NCI-H2081 treated with DMSO at 0.1 percent for 48 hours (cell line): ENCODE results near the gene SRP14.
"Not testable (repeated sequence)": the region's sequence is repeated elsewhere in the genome, so short reads cannot be mapped to it uniquely, and the experiment has no call there.

Experiments used
- DNase-seq: peaks from one replicate; lab custom pipeline; 2025; lab: John Stamatoyannopoulos, UW

Gene SRP14

DNA sequence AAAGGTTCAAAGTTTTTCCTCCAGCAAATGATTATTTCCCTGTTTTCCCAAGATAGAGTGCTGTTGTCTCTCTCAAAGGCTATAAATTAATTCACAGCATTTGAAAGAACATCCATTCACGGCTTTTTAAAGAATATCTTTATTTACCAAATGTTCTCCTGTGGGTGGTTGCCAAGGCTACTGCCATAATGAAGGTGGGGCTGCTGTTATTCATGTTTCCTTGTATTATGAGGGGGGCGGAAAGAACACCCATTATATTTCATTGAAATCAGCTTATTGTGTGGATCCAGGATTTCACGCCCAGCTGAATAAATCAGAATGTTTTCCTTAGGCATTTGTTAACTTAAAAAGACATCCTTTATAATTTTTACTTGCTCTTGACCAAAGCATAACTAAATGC, 10.1 kb downstream of the SRP14 start:
- no peak for DNase-seq

DNA sequence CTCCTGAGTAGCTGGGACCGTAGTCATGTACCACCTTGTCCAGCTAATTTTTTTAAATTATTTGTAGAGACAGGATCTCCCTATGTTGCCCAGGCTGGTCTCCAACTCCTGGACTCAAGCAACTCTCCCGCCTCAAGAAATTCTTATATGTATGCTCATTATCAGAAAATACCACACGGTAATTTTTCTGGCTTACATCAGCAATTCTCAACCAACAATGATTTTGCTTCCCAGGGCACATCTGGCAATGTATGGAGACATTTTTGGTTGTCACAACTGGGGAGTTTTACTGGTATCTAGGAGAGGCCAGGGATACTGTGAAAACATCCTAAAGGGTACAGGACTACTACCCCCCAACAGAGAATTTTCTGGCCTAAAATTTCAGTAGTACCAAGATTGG, 10.8 kb downstream of the SRP14 start:
- no peak for DNase-seq

DNA sequence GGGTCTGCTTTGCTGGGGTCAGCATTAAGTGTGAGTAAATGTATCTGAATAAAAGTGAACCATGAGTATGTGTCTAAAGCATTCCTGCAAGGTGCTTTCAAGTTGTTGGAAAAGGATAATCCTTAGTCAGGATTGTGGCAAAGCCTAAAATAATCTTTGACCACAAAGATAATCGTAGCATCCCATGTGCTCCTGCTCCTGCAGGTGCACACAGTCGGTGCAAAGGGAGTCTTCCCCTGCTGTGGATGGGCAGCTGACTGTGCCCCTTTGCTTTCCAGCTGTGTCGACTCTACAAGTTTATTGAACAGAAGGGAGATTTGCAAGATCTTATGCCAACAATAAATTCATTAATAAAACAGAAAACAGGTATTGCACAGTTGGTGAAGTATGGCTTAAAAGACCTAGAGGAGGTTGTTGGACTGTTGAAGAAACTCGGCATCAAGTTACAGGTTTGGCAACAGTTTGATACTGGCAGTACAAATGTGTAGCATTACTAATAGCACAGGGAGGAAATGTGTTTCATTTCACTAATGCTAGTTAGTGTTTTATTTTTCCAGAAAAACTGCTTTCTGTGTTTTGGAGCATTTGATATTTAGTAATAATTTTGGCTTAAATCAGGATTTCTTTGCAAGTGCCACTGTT, 22.6 kb downstream of the SRP14 start:
- DNase-seq = no peak

DNA sequence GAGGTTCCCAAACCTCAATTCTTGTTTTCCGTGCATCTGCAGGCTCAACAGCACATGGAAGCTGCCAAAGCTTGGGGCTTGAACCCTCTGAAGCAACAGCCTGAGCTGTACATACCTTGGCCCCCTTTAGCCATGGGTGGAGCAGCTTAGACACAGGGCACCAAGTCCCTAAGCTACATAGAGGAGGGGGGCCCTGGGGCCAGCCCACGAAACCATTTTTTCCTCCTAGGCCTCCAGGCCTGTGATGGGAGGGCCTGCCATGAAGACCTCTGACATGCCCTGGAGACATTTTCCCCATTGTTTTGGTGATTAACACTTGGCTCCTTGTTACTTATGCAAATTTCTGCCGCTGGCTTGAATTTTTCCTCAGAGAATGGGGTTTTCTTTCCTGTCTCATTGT, 24.6 kb downstream of the SRP14 start:
- DNase-seq = no peak

DNA sequence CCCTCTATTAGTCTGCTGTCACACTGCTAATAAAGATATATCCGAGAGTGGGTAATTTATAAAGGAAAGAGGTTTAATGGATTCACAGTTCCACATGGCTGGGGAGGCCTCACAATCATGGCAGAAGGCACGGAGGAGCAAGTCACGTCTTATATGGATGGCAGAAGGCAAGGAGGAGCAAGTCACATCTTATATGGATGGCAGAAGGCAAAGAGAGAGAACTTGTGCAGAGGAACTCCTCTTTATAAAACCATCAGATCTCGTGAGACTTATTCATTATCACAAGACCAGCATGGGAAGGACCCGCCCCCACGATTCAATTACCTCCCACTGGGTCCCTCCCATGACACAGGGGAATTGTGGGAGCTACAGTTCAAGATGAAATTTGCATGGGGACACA, 25.6 kb downstream of the SRP14 start:
- DNase-seq = not testable (repeated sequence)

DNA sequence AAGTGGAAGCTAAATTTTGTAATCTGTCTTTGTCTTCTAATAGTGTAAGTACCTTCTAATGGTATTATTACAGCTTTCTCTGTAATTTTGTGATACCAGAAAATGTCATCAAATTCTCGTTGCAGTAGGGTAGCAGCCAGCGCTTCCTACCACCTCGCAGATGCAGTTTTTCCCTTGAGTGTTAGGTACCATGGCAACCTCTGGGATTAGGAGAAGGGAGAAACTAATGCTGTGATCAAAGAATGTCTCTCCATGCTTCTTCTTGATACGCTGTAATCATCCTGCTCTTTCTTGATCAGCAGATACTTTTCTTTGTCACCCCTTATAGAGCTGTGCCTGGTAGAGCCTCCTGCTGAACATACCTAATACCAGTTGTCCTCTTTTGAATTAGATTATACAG, 27.7 kb downstream of the SRP14 start:
- no peak for DNase-seq

DNA sequence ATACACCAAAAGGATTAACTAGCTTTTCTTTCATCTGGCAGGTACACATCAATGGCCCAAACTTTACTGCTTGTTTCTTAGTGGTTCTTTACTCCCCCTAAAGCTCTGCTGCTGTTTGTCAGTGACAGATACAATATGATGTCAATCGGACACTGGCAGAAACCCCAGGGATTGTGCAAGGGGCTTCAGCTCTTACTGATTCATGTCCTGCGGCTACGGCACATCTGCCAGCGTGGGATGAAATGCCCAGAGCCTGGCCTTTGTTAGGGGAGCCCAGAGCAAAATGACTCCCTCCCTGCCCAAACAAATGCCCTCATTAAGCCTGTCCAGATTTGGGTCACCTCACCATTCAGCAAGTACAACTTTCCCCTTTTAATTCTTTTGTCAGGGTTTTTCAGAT, 28.3 kb downstream of the SRP14 start:
- DNase-seq = no peak

DNA sequence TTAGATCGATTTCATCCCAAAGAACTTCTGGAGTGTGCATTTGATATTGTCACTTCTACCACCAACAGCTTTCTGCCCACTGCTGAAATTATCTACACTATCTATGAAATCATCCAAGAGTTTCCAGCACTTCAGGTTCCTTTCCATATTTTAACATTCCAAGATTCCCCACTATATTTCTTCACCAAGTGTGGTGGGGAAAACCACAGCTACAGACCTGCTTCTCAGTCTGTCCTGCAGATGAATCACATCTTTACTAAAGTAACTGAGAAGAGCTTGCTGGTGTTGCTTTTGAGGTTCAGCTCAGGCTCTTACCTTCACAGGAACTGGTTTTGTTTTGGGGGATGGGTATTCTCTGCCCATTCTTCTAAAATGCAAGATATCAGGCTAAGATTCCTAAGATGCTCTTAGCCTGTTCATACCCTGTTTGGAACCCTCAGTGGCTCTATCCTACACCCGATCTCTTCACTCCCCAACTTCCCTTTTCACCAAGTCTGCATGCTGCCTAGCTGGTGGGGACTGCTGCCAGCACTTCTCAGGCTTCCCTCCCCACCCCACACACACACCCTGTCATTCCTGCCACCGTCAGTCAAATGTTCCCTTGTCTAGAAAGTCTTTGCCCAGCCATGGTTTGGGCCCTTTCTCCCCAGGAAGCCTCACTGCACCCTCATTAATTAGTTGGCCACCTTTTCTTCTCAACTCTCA, 30.8 kb downstream of the SRP14 start:
- DNase-seq = no peak

DNA sequence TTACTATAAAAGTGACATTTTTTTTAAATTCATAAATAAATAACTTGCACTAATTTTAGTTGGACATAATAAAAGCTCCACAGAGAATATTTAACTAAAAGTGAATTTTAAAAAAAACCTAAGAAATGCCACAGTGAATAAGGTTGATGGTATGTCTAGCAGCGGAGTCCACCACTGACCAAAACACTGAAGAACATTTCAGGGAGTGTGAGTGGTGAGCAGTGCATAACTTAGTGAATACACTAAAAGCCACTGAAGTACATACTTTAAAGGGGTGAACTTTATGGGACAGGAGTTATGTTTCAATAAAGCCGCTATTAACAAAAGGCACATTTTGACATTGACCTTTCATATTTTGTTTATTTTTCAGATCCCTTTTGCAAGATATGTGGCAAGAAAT, 32.3 kb downstream of the SRP14 start:
- no peak for DNase-seq

DNA sequence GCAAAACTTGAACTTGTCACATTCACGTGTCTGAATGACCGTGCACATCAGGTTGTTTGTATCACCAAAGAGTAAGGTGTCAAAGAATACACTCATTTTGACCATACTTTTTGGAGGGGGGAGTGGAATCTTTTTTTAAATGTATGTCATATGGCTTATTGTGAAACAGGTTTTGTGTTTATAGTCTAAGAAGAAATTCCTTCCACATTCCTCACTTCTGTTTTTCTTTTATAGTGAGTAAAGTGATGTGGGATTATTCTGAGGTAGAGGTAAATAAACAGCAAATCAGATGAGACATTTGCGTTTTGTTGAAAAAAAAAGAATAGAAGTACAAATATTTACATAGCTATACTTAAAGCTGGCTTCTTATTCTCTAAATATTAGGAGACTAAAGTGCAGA, 33.0 kb downstream of the SRP14 start:
- no peak for DNase-seq

DNA sequence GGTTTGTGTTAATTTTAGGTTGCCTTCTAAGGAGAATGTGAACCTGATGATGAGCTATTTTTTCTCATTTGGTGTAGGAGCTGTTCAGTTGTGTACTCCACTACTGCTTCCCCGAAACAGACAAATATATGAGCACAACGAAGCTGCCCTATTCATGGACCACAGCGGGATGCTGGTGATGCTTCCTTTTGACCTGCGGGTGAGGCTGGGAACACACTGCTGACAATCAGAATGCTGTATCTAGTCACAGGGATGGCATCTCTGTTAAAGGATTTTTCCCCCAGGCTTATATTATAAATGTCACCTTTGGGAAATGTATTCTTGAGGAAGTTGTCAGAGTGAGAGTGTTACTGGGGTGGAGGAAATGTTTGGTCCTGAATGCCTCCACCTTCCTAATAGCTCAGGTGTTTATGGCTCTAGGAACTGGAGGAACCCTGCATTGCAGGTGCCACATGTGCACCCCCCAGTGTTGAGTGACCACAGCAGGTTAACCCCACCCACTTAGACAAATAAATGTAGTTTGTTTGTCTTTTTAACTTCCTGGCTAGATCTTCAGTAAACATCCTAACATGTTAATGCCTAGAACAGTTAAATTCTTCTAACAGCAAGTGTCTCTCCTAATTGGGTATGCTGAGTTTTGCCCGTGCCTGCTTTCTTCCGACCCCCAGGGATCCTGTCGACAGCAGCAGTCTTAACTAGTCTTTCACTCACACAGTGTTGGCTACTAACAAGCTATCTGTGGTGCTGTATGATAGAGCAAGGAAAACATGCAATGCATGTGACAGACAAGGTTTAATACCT, 35.7 kb downstream of the SRP14 start:
- DNase-seq = no peak

DNA sequence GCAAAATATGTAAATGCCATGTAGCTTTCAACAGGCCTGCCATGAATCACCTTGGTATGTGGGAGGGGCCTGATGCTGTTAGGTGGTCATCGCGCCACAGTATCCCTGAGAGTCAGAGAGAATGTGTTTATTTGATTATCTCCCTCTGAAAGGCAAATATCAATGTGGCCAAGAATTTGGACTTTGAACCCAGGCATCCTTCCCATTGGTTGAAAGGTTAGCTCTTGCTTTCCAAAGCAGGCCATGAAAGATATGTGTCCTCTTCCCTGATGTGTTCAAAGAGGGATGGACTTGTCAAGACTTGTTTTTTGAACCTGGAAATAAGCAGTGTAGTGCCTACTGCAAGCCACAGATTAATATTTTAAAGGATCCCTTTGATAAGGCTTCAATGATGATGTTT, 36.7 kb downstream of the SRP14 start:
- no peak for DNase-seq

DNA sequence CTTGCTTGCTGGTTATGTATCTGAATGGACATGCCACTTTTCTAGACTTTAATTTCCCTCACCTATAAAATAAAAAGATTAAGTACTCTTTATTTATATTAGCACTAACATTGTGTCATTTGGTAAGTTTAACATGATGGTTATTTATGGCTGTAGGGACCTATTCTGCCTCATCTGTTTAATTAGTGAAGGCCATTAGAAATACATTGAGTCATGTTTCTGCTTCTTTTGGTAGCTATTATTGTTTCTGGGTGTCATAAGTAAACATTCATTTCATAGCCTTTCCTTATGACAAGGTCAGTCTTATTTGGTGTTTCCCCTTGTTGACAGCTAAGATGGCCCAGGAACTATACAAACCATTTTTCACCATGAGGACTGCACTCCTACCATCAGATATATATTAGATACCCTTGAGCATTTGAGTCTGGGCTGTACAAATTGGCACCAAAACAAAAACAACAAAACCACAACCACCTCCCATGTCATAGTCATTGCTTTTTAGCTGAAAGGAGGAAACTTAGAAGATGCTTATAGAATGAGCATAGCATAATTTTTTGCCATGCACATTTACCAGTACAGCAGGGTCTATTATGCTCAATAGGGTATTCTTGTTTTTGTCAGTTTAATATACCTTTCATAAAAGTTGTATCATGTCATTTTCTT, 39.3 kb downstream of the SRP14 start:
- no peak for DNase-seq

DNA sequence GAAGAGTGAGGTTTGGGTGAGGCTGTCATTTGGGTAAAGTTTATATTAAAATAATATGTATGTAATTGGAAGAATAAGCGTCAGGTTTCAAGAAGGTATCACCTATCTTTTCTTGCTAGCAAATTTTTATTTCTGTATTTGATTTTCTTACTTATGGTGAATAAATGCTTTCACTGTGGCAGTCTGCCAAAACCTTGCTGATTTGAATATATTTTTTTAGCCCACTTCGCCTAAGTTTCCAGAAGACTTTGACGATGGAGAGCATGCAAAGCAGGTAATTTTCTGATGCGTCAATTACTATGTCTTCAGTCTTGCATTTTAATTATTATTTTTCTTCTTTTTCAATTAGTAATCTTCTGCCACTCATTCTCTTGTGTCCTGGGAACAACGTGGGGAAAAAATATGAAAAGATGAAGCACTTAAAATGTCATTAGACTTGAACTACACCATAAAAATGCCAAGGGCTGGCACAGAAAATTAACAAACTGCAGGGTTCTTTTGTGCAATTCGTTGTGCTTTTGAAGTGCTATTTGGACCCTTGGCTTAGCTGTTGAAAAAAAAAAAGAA, 40.4 kb downstream of the SRP14 start:
- DNase-seq = no peak

DNA sequence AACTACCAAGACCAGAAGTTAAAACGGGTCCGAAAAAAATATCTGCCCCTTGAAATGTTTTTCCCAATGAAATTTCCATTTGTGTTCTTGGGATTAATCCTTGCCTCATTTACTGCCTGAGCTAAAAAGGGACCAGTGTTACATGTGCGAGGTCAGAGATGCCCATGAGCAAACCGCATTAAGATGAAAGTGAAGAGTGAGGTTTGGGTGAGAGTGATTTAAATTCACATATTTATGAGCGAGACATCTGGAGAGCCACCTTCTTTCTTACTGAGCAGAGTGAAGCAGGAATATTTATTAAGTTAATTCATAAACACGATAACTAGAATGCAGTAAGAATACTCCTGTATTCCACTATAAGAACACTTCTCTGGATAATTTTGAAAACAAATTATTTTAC, 41.3 kb downstream of the SRP14 start:
- DNase-seq = no peak

DNA sequence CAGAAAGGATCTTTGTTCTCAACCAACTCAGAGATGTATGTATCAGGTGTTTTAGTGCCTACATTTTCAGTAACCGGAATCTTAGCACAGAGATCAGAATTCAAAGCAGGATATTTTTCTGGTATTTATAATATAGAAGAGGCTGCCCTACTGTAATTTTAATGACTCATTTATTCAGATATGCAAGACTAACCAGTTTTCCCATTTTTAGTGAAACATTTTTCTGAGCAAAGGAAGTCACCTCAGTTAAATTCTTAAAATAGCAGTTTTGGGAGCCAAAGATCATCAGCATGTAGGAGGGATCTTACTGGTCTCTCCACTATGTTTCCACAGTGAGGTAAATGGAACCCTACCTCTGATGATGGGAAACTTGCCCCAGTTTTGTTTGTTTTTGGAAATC, 42.0 kb downstream of the SRP14 start:
- DNase-seq = no peak

DNA sequence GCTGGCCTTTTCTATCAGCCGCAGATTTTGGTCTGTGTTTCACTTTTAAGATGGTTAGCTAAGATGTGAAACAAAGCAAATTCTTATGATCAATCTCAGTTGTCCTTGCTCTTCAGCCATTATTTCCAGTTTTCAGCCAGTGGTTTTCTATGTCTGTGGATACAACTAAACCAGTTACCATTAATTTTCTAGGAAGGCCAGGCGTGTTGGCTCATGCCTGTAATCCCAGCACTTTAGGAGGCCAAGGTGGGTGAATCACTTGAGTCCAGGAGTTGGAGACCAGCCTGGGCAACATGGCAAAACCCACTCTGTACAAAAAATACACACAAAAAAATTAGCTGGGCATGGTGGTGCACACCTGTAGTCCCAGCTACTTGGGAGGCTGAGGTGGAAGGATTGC, 42.8 kb downstream of the SRP14 start:
- not testable (repeated sequence) for DNase-seq

DNA sequence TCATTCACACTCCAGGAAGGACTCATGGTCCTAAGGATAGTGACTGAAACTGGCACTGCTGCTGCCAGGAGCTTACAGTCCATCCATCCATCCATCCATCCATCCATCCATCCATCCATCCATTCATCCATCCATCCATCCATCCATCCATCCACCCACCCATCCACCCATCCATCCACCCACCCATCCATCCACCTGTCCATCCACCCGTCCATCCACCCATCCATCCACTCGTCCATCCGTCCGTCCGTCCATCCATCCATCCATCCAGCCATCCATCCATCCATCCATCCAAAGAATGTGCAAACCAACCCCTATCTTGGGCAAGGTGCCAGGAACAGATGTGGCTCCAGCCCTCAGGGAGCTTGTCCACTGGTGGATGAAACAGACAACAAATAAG, 46.0 kb downstream of the SRP14 start:
- DNase-seq = not testable (repeated sequence)

DNA sequence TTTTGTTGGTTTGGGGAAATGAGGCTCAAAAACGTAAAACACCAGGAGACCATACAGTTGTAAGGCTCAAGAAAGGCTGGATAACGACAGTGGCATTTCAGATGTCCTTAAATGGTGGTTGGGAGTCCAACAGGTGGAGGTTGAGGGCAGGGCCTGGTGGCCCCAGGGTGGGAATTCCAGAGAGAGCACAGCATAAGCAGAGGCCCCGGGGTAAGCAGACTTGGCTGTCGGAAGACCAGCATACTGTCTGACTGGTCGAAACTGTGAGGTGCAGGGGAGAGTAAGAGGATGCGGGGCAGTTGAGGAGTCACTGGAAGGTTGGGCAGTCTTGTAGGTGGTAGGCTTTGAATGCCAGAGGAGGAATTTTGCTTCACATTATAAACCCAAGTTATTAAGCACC, 48.3 kb downstream of the SRP14 start:
- DNase-seq = no peak

DNA sequence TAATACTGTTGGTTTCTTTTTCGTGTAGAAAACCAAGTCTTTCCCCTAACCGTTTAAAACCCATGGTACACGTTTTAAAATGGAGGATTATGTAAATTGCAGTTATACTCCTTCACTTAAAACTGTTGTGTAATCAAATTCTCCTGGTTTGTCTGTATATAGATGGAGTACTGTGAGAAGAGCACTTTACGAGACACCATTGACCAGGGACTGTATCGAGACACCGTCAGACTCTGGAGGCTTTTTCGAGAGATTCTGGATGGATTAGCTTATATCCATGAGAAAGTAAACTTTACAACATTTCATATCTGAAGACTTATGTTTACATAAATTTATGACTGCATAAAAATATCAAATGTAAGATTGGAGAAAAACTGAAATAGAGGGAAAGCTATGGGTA, 51.2 kb downstream of the SRP14 start:
- no peak for DNase-seq
